Skin of body (tissue), 2 donors: Measurements from ENCODE around the gene GGCT. TPM values are rescaled to one million over a fixed set of nuclear protein-coding genes. Genes with fewer than 3 reads are reported as not detected.
"Not testable (repeated sequence)": the region's sequence is repeated elsewhere in the genome, so short reads cannot be mapped to it uniquely, and the experiment has no call there.

Experiments
- DNase-seq: peaks from one replicate; lab custom pipeline; 2025; lab: John Stamatoyannopoulos, UW
- total RNA-seq: library from RNA; depleted of rRNA; stranded (reverse); fragments of >200 nt; gene quantifications from one replicate; pipeline ENCODE4 v1.2.3, GENCODE V29; 2014

Gene GGCT
- 36.3 TPM for total RNA-seq

DNA sequence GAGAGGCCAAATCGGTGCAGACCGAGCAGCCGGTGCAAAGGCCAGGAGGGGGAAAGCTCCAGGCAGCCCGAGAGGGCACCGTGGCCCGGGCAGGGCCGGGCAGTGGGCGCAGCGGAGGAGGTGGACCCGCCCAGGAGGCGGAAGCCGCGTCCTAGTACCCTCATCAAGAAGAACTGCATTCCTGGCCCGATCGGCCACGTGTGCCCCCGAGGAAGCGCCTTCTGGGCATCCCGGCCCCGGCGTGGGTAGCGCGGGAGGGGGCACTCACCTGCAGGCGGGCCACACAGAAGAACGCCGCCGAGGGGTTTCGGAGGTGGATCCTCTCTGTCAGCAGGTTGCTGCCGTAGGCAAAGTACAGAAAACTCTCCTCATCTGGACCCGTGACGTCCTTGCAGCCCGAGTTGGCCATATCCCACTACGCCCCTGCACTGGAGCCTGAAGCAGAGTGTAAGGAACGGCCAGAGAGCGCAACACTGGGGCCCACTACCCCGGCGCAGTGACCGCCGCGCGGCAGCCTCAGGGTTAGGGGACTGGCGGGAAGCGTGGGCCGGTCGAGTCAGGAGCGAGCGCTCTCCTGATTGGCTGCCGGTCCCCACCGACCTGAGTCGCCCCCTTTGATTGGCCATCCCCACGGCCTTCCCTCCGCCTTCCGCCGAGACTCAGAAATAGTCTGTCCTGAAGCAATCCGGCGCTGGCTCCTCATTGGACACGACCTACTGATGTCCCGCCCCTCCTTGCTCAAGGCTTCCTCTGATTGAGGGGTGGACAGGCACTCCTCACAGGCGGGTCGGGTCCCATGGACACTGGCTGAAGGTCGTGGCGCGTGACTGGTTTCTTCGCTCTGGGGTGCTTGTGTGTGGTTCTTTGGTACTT lies at the start of gene GGCT:
GGCT (minus strand) TSS at position 529 of the 873 bp plus-strand sequence; CDS start at position 409, 120 bp downstream.
- DNase-seq, result peak; percentile 96

DNA sequence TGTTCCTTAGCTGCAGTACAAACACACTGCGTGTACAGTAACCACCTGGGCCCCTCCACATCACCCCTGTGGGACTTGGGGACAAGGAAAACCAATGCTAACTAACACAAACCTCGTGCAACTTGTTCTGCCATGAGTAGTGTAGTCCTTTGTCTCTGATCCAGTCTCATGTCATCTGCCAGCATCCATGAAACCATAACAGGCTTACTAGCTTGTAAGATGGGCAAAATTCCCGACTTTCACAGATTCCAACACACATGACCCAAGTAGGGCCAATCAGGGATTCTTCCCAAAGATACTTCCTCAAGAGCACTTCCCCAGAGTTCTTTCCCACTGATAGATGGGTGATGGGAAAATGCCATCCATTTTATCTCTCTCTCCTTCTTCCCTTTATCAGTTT lies 48.9 kb upstream of the GGCT start:
- no peak for DNase-seq

DNA sequence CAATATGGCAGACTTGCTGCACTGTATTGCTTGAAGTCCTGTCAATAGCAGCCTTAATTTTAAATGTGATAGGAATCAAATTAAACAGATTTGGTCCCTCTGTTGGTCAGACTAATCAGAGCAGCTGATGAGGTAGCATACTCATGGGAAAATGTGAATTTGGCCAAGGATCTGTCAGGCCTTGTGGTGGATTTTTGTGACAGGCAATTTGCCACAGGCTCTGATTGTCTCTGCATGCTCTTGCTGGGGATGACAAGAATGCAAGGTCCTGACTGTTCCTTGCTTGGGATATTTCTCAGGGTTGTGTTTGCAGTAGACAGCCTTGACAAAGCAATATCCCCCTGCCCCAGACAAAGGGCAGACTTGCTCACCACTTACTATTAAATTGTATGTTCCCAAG lies 48.5 kb upstream of the GGCT start:
- no peak for DNase-seq

DNA sequence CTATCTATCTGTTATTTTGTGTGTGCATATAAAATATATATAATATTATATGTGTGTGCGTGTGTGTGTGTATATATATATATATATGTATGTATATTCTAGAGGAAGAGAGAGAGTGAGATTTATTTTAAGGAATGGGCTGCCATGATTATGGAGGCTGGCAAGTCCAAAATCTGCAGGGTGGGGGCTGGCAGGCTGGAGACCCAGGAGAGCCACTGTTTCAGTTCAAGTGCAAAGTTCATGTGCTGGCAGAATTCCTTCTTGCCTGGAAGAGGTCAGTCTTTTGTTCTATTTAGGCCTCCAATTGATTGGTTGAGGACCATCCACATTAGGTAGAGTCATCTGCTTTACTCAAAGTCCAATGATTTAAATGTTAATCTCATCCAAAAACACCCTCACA lies 47.7 kb upstream of the GGCT start:
- no peak for DNase-seq

GRCh38 chr7:30549931-30550493 lies 45.4 kb upstream of the GGCT start:
- DNase-seq, result no peak

GRCh38 chr7:30548845-30549244 lies 44.2 kb upstream of the GGCT start:
- peak; percentile 50 for DNase-seq

DNA sequence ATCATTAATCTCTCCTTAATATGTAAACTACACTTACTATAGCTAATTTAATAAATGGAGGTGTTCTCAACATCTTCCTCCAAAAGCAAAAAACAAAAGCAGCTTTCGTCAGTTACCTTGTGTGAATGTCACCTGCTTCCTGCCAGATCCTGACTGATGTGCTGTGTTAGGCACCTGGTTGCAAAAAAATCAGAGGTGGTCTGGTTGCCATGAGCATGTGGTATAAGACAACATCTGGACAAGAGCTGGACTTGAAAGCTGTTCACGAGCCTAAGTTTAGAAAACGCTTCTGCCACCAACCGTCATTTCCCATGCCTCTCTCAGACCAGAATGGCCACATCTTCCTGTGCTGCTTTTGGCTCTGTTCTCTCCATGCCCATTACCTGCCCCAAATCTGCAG lies 42.0 kb upstream of the GGCT start:
- DNase-seq, result no peak

GRCh38 chr7:30545791-30546555 lies 41.3 kb upstream of the GGCT start:
- no peak for DNase-seq

GRCh38 chr7:30543813-30544525 lies 39.3 kb upstream of the GGCT start:
- DNase-seq, result no peak

DNA sequence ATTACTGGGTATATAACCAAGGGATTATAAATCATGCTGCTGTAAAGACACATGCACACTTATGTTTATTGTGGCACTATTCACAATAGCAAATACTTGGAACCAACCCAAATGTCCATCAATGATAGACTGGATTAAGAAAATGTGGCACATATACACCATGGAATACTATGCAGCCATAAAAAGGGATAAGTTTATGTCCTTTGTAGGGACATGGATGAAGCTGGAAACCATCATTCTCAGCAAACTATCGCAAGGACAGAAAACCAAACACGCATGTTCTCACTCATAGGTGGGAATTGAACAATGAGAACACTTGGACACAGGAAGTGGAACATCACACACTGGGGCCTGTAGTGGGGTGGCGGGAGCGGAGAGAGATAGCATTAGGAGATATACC lies 38.5 kb upstream of the GGCT start:
- DNase-seq, result not testable (repeated sequence)

- no peak for DNase-seq
These were observed 29.3 kb upstream of the GGCT start for GRCh38 chr7:30533886-30534285.

DNA sequence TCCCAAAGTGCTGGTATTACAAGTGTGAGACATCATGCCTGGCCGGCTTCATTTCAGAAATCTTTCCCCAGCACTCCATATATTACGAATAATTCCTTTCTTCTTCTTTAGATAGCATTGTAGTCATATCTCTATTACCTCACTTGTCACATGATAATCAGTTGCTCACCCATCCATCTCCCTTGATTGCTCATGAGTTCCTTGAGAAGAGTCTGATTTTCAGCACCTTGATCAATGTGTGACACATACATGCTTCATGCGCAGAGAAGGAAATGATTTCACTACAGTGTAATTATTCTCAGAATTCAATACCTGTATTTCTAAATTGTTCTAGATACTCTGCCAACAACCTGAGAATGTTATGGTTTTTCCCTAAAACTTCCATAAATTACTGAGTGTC lies 26.7 kb upstream of the GGCT start:
- no peak for DNase-seq

DNA sequence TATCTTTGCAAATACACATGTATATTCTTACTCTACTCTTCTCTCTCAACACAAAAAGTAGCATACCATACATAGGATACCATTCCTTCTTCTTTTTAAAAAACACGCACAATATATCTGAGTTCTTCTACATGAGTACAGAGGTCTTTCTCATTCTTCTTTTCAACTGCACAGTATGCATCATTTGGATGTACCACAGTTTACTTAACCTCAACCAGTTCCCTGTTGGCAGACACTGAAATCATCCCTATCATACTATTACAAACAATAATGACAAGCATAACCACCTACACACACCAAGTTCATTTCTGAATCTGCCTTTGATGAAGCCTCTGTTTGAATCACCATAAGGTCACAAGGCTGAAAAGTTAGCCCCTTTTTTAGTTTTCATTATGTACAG lies 25.7 kb upstream of the GGCT start:
- DNase-seq, result no peak

GRCh38 chr7:30528779-30529178 lies 24.1 kb upstream of the GGCT start:
- no peak for DNase-seq

- not testable (repeated sequence) for DNase-seq
These were observed 22.7 kb upstream of the GGCT start for GRCh38 chr7:30527297-30527696.

GRCh38 chr7:30526163-30526562 lies 21.5 kb upstream of the GGCT start:
- DNase-seq, result no peak

DNA sequence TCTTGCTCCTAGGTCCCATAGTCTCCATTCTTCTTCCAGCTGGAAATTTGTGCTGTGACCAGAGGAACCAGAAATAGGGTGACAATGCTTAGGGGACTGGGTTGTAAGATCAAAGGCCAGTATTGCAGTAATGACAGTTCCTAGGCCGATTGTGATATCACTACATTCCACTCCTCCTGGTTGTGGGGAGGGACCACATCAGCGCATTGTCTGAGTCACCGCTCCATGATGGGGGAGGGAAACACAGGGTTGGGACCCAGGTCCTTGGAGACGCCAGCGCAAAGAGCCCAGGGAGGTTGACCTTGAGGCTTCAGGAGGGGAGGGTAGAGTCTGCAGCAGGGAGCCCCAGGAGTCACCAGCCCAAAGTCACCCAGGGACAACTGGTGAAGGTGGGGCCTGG lies 20.8 kb upstream of the GGCT start:
- DNase-seq, result no peak

DNA sequence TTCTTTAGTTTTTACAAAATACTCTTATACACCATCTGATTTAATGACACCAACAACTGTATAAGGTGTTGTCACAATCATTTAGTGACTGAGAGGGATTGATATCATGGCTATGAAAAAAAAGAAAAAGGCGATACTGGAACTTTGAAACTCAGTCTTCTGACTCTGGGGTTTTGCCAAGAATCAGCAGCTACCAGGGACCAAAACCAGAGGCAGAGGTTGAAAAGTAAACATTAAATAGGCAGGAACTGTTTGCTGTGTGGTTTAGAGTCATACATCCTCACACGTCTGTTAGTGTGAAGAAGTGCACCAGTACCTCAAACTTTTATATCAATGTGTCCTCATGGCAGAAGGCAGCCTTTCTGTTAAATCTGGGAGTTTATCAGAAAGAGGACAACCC lies 19.9 kb upstream of the GGCT start:
- no peak for DNase-seq

DNA sequence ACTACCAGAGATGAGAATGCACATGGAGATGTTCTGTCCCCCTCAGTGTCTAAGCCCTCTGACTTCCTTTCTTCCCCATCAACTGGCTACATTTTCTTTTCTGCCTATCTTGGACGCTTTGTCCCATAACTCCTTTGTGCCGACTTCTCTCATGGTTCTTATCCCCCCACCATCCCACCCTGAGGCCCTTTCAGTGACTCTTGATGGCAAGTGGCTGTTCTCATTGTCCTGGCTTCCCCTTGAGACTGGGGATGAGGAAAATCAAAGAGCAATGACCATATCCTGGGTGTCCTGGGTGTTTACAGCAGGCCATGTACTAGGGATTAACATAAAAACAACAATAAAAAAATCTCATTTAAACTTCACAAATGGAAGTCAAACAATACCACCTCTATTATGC lies 18.8 kb upstream of the GGCT start:
- DNase-seq, result no peak

DNA sequence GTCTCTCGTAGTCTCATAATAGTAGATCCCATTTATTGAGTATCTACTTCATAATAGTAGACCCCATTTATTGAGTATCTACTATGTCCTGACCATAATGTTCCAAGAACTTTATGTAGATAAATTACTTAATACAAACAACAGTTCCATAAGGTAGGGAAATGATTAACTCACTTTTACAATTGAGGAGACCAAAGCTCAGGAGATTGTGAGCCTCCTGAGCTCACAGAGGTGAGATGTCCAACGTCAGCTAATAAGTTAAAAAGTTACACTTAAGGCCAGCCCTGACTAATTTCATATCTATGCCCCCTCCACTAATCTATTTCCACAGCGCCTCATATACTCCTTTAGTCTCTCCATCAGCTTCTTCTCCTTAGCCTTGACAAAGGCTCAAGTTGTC lies 17.5 kb upstream of the GGCT start:
- no peak for DNase-seq

DNA sequence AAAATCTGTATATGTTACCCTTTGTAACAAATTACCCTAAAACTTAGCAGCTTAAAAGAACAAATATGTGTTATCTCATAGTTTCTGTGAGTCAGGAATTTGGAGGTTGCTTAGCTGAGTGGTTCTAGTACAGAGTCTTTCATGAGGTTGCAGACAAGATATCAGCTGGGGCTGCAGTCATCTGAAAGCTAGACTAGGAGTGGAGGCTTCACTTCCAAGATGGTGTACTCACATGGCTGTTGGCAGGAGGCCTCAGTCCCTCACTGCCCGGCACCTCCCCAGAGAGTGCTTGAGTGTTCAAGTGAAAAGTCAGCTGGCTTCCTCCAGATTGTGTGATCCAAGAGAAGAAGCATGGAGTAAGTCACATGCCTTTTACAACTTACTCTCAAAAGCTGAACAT lies 16.9 kb upstream of the GGCT start:
- DNase-seq, result no peak

DNA sequence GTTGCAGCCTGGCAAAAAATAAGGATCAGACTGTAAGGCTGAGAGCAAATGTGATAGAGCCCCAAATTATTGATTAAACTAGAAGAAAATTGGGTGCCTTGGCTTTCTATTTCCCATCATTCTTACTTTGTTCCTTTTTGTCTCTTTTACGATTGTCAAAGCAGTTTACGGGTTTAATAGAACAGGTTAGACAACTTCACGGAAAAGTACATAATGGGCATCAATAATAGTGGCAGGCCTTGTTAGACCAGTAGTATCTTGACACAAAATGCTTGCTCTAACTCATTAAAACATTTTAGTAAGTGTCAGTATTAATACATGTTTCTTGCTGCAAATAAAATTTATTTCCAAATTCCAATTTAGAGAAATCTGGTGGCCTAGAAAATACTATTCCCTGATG lies 14.5 kb upstream of the GGCT start:
- no peak for DNase-seq
